ENCODE data around the gene GAL3ST2.

Gene GAL3ST2

GRCh38 chr2:241850544-241851324 is 74.1 kb downstream of the GAL3ST2 start:
- intact Hi-C loops (cut with DNase I), result no loop called here
- DNase-seq, result peak in 4 of 10 donors; percentile 19 to 73 (median 61)

GRCh38 chr2:241851325-241852115 is 74.9 kb downstream of the GAL3ST2 start:
- DNase-seq, result peak in 3 of 10 donors; percentile 22 to 59 (median 49)
- intact Hi-C loops (cut with DNase I), result no loop called here

- DNase-seq, result peak in 5 of 10 donors; percentile 8 to 85 (median 67)
- intact Hi-C loops (cut with DNase I), result no loop called here
Observed at GRCh38 chr2:241852116-241852980, 75.7 kb downstream of the GAL3ST2 start.

- DNase-seq, result peak in 3 of 10 donors; percentile 22 to 67 (median 61)
- intact Hi-C loops (cut with DNase I), result no loop called here
Observed at GRCh38 chr2:241852981-241853631, 76.5 kb downstream of the GAL3ST2 start.

All from posterior cingulate gyrus (tissue), 11 donors.